CD1c-positive myeloid dendritic cell (primary cell): ENCODE results near the gene GPRC5C.

Source experiments
- DNase-seq: peaks from one replicate; pipeline ENCODE4 v3.0.0-alpha.2; 2016; ENCODE audit errors: extremely low spot score

Gene GPRC5C

DNA sequence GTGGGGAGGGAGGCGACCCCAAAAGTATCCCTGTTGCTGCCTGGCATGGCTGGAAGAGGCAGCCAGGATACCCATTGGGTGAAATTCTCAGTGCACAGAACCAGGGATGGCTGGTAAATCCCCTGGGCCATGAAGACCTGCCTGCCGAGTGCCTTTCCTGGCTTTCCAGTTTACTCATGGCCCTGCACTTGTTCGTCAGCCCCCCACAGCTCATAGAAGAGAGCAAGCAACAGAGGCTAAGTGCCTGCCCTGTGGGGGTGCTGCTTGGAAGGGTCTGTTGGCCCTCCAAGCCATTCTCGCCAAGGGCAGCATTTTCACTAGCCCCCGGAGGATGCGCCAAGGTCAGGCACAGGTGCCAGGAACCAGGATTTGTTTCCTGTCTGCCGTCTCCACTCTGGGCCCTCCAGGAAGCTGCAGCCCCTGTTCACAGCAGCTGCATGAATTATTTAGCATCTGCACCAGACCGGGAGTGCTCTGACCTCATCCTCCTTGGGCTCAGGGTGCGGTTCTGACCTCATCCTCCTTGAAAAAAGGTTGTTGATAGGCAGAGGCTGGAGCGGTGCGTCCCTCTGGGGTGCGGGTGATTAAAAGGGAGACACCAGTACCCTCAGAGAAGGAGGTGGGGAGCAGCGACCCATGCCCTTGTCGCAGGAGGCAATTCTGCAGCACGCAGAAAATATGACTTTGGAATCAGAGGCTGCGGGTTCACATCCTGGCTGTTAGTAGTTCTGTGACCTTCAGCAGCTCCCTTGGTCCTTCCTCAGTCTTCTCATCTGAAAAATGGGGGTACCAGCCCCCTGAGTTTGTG is 20.3 kb downstream of the GPRC5C start:
- no peak for DNase-seq

DNA sequence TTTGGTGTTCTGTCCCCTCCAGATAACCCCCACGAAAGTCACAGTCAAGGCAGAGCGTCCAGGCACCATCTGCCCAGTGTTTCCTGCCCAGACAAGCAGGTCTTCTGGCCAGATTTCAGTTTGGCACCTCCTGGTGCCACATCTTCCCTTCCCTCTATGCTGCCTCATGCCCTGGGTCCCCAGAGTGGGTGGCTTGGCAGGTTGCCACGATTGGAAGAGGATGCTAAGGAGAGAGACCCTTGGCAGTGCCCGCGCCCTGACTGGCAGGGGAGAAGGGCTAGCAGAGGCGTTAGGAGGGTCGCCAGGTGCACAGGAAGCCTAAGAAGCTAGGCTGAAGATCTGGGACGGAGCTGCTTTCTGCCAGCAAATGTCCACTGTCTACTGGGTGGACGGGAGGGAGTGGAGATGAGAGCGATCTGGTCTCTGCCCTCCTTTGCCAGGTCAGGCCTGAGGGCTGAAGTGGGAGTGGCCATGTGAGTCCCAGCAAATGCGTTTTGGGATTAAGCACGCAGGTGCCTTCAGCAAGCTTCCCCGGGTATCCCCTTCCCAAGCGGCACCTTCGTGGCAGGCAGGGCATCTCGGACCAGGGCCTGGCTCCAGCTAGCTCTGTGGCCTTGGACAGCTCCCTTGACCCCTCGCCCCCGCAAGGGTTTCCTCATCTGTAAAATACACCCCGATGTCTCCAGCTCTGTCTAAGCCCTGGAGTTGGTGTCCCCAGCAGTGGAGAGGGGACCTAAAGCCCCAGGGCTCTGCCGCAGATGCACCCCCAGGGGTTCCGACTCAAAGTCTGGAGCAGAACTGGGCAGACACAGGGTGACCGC is 21.2 kb downstream of the GPRC5C start:
- no peak for DNase-seq

DNA sequence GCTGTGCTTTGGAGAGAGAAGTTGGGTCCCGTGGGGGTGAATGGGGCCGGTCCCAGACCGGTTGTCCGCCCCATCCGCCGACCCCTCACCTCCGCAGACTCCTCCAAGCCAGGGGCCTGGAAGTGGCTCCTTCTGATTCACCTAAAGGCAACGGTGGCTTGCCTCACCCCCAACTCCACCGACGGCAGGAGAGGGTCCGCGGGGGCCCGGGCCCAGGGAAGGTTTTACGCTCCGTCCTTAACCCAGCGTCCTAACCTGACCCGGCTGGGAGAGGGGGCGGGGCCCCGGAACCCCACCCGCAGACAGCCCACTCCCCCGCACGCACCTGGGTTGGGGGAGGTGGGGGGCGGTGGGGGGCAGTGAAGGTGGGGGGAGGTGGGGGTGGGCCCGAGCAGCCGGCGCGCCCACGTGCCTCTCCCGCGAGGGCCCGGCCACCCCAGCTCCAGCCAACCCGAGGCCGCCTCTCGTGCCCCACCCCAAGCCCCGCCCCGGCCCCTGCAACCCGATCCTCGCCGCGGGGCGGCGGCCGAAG is 21.8 kb downstream of the GPRC5C start:
- no peak for DNase-seq

DNA sequence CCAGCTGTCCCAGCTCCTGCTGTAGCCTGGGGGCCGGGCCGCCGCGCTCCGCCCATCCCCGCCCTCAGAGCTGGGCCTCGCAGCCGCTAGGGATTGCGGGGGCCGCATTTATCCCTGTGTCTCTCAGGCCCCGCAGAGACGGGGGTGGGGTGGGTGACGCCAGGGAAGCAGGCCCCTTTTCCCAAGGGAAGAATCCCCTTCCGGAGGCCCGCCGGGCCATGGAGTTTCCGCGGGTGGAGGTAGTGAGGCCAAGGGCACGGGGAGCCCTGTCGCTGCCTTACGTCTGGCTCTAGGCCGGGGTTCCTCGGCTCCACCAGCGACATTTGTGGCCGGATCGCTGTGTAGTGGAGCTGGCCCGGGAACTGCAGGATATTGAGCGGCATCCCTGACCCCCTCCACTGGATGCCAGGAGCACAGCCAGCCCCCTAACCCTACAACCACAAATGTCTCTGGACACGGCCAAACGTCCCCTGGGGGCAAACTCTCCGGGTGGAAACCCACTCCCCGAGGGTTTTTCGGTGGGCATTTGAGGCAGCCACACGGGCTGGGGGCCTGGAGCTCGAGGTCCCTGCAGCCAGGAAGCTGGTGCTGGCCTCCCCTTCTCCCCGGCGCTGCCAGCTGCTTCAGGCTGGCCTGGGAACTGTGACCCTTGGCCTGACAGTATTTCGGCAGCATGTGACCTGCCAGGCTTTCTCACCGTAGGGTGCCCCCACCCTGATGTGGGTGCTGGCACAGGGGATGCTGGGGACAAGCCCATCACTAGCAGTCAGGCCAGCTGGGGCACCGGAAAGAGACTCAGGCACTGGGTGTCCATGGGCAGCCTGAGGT is 22.5 kb downstream of the GPRC5C start:
- DNase-seq: peak; percentile 83

DNA sequence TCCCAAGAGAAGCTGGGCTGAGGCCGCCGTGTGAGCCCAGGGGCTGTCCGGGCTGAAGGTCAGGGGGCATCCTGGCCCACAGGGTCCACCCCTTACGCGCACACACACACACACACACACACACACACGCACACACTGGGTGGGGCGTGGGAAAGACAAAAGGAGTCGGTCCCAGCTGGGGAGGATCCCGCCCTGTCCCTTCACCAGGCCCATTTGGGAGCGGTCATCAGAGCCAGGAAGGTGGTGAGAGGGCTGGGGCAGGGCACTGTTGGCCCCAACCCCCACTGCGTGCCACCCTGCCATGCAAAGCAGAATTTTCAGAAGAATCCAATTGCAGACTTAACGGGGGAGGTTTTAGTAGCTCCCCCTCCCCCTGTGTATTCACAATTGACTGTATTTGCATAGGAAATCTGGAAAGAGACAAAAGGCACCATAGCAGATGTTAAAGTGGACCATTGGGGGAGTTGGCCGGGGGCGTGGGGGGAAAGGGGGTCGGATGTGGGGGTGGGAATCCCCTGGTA is 23.2 kb downstream of the GPRC5C start:
- DNase-seq: no peak

DNA sequence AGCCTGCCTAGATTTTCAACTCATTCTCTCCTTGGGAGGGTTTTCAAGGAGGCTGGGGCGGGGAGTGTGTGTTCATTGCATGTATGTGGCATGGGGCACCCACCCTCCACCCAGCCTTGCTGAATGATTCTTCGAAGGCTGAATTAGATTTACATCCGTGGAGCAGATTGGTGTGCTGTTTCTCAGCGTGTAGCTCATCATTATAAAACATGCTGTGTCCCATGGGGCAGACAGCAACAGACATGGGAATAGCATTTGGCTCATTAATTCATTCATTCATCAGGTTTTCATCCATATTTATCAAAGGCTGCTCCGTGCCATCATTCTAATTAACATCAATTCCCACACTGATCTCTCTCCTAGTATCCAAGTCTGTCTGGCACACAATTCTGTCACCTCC is 23.9 kb downstream of the GPRC5C start:
- DNase-seq: no peak

DNA sequence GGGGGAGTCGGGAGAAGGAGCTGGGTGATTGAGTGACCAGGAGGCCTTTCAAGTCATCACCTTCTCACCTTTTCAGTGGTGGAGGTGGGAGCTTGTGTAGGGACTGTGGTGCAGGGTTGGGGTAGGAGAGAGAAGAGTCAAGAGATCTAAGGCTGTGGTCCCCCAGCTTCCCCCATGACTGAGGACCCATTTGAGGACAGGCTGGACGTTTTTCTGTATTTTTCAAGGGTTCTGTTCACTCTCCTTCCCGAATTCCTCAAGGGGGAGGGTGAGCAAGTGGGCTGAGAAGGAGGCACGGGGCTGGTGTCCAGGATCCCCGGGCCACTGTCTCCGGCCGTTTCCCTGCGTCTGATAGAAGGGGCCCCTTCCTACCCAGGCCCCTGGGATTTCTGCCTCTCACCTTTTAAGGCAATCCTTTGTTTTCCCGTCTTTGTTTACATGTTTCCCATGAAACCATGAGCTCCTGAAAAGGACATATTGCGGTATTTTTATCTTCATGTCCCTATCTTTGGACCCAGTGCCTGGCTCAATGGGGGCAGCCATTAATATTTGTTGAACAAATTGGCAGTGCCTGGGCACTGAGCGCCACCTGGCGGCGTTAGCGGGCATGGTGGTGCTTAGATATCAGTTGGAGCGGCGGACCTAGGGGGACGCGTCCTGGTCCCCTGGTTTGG is 25.4 kb downstream of the GPRC5C start:
- DNase-seq: peak; percentile 85

DNA sequence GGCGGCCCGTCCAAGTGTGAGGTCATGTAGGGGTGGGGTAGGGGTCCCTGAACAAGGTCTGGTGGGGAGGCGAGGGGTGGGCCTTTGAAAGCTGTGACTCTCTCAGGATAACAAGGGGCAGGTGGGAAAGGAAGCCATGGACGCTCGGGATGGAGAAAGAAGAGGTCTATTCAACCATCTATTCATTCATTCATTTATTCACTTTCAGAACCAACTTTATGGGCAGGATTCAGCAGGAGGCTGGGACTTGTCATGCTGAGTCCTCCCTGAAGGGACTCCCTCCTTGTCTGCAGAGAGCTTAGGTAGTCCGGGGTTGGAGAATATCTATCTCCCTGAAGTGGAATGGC is 25.9 kb downstream of the GPRC5C start:
- no peak for DNase-seq

DNA sequence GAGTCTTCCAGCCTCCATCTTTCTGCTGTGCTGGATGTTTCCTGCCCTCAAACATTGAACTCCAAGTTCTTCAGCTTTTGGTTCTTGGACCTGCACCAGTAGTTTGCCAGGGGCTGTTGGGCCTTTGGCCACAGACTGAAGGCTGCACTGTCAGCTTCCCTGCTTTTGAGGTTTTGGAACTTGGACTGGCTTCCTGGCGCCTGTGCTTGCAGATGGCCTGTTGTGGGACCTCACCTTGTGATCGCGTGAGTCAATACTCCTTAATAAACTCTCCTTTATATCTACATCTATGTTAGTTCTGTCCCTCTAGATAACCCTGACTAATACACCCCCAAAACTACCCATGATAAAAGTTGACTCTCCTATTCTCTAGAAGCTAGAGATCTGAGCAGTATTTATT is 26.9 kb downstream of the GPRC5C start:
- DNase-seq: no peak

DNA sequence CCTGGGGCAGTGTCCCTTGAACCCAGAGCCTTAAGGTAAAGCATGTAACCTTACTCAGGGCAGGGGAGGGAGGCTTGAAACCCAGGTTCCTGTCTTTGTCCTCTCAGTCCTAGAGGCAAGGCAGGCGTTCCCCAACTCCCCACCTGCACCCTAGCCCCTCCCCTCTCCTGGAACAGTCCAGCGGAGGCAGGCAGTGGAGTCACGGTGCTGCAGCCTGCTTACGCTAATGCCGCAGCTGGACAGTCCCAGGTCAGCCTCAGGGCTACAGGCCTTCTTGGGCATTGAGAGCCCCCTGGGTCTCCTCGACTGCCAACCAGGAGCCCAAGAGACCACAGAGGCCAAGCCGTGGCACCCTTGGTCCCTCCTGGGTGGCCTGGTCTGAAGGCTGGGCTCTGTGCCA is 27.7 kb downstream of the GPRC5C start:
- no peak for DNase-seq

DNA sequence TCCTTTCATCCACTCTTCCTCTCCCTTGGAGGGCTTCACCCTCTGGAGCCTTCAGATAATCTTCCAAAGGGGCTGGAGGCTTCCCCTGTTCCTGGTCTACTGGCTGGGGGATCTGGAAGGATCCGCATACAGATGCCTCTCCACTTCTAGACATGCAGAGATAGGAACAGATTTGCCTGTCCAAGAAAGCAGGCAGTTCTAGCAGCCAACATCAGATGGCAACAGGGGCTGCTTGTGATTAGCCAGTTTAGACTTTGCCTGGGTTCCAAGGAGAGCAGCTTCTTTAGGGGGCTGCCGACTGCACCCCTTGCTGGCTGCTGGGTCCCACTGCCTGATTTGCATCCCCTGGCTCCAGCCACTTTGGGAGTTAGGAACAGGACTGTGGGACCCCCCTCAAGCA is 28.4 kb downstream of the GPRC5C start:
- DNase-seq: no peak

DNA sequence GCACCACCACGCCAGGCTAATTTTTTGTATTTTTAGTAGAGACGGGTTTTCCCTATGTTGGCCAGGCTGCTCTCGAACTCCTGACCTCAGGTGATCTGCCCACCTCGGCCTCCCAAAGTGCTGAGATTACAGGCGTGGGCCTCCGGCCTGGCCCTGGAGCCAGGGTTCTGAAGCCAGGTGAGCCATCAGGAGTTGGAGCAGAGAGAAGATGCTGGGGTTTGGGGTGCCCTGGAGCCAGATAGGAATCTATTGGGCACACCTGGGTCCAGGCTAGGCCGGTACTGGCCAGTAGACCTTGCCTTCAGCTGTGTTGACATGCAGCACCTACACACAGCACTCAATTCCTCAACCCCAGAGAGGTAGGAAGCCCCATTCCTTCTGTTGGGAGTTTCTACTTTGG is 29.1 kb downstream of the GPRC5C start:
- DNase-seq: no peak

DNA sequence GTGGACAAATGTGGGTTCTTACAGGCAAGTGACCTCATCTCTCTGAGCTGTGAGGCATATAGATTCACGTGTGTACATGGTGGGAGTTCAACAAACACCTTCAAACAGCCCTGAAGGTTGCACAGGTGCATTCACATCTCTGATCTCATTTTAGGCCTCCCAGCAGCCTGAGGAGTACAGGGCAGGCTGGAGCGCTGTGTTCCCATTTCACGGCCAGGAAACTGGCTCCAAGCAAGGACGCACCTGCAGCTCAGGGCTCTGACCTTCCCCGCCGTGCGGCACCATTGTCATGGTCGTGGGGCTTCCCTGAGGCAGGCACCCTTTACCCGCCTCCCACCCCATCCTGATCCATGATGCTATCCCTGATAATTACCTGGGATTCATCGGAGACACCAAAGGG is 29.7 kb downstream of the GPRC5C start:
- no peak for DNase-seq

DNA sequence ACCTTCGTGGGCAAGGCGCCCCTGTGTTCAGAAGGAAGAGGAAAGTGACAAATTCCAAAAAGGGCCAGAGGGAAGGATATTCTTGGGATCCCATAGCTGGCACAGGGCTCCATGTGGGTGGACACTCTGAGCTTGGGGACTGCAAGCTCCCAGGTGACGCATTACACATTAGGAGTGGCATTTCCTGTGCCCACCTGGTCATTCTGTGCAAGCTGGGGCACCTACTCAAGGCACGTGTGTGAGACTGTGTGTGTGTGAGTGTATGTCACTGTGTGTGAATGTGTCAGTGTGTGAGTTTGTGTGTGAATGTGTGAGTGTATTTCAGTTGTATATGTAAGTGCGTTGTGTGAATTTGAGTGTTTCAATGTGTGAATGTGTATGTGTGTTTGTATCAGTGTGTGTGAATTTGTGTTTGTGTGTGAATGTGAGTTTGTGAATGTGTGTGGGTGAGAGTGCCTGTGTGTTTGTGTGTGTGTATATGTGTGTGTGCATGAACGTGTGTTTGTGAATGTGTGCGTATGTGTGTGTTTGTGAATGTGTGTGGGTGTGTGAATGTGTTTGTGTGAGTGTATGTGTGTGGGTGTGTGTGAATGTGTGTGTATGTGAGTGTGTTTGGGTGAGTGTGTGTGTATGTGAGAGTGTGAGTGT is 33.0 kb downstream of the GPRC5C start:
- no peak for DNase-seq

DNA sequence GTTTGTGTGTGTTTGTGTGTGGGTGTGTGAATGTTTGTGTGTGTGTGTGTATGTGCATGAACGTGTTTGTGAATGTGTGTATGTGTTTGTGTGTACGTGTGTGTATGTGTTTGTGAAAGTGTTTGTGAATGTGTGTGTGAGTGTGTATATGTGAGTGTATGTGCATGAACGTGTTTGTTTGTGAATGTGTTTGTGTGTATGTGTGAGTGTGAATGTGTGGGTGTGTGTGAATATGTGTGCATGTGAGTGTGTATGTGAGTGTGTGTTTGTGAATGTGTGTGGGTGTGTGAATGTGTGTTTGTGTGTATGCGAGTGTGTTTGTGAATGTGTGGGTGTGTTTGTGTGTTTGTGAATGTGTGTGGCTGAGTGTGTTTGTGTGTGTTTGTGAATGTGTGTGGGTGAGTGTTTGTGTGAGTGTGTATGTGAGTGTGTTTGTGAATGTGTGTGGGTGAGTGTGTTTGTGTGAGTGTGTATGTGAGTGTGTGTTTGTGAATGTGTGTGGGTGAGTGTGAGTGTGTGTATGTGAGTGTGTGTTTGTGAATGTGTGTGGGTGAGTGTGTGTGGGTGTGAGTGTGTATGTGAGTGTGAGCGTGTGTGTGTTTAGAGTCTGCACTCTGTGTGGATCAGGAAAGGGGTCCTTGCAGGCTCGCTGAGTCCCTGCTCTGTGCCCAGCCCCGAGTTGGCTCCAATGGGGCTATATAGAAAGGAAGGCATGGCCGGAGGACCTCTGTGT is 33.7 kb downstream of the GPRC5C start:
- no peak for DNase-seq

DNA sequence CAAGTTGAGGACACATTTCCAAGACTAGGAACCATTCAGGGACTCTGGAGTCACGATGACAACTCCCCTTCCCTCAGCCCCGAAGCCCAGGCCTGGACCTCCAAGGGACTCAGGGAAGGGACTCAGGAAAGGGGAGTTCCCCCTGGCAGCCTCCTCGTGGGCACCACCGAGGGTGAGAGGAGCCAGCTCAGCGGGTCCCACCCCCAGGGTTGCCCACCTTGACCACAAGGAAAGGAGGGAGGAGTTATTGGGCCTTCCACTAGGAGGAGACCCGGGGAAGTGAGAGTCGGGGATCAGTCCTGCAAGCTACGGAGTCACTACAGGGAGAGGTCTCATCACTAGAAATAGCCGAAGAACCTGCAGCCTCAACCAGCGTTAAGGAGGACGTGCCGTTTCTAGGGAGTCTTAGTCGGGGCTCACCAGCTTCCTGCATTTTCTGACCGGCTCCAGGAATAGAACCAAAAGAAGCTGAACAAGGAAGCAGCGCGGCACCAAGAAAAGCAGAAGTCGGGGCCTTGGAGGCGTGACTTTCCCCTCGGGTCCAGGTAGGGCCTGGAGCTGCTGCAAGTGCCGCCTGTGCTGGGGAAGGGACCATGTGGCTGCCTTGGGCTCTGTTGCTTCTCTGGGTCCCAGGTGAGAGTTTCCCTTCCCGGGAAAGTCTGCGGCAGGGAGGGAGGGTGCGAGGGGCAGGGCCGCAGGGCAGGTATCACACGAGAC is 34.4 kb downstream of the GPRC5C start, which contains the start of gene CD300A:
Gene CD300A, plus strand, starts transcription at position 524 of the 717 bp plus-strand sequence. Its CDS starts 70 bp downstream, at position 594.
- DNase-seq: peak; percentile 80

DNA sequence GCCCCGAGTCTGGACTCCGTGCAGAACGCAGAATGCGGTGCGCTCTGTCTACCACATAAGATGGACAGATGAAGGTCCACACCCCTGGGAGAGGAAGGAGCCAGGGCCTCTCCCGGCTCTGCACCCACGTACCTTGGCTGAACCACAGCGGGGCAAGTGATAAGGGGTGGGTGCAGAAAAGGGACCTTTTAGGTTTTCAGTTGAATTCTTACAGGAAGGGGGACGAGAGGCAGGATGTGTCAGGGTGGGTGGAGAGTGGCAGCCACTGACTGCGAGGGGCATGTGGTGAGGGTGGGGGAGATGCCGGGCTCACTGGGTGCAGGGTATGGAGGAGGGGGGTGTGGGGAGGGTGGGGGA is 34.9 kb downstream of the GPRC5C start:
- DNase-seq: peak; percentile 25

DNA sequence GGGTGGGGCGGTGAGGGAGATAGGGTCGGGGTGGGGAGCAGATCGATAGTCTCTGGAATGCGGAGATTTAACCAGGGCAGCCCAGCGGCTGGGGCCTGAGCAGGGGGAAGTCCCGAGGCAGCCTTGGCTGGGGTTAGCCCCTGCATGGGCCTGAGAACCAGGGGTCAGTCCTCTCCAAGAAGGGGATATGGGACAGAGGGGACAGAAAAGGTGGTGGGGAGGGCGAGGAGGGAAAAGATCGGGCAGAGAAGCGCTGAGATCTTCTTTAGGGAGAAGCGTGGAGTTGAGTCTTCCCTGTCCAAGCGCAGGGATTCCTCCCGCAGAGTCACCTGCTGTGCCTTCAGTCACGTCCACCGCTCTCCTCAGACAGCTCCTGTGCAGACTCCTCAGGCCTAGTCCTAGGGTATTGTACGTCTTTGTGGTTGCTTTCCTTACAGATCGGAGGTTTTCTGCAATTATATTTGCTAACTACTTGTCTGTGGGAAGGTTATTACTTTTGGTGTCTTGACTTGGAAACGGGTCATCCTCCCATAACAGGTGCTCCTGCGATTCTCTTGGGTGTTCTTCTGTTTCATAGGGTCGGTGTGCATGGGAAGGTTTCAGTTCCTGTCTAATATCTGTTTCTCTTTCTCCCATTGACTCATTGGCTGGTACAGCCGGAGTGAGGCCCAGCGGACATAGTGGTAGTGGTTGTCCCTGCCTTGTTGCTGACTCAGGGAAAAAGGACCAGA is 35.5 kb downstream of the GPRC5C start:
- DNase-seq: peak; percentile 64

DNA sequence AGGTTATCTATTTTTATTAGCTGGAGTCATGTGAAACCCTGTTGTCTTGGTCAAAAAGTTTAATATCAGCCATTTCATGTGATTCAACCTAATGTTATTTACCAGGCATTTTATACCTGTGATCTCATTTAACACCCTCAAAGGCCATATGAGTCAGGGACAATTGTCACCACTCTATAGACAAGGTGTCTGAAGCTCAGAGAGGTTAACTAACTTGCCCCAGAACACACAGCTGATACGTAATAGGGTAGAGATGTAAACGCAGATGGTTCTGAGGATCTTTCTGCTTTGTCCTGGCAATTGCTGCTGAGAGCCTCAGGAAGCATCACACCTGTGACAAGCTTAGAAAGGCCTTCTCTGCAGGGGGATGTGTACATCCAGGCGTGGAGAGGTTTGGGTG is 39.5 kb downstream of the GPRC5C start:
- no peak for DNase-seq
